GM12878 (cell line): Measurements from ENCODE around the gene OPA1. TPM values are rescaled to one million over a fixed set of nuclear protein-coding genes. Genes with fewer than 3 reads are reported as not detected.

ENCODE experiments used
- ATAC-seq: fragments of 200-7000 bp; cut with Tn5 transposase; 3 replicates; pipeline ENCODE4 v1.9.1; 2020; ENCODE audit warnings: mild to moderate bottlenecking, moderate library complexity
- BruUV-seq: library from RNA; stranded (reverse); fragments of 400-500 nt; replicated peaks from 2 replicates; lab custom pipeline; 2021; lab: Mats Ljungman, UMichigan
- CTCF ChIA-PET: fragments of 300-600 bp; sonication (Branson Sonifier 250); formaldehyde crosslinking; extraction: SDS; loops from one replicate; lab custom pipeline; 2021; ENCODE audit warnings: inconsistent platforms; lab: Yijun Ruan, JAX
- POLR2A ChIA-PET: fragments of 350-600 bp; formaldehyde crosslinking; extraction: SDS; loops from one replicate; lab custom pipeline; 2021; ENCODE audit warnings: inconsistent platforms; lab: Charles Lee
- RAD21 ChIA-PET: fragments of 300-600 bp; sonication (Branson Sonifier 250); formaldehyde crosslinking; loops from one replicate; lab custom pipeline; 2023; ENCODE audit warnings: antibody characterized with exemption; ENCODE audit not compliant: unreplicated experiment; lab: Charles Lee
- SMC1A ChIA-PET: fragments of 300-600 bp; sonication (Branson Sonifier 250); formaldehyde crosslinking; loops from one replicate; lab custom pipeline; 2023; ENCODE audit not compliant: unreplicated experiment, uncharacterized antibody; lab: Charles Lee
- DNase-seq: peaks from one replicate; pipeline ENCODE4 v3.0.0-alpha.2; 2011; ENCODE audit warnings: low read depth, low spot score
- FAIRE-seq: peaks from 3 replicates; lab custom pipeline; 2011; peaks lifted over from hg19 to GRCh38; lab: Jason Lieb, UNC
- H2AFZ ChIP-seq: 2 replicates; pipeline ENCODE4 v1.6.0; 2011; ENCODE audit warnings: low read depth, low read length, control low read depth; ENCODE audit not compliant: control insufficient read depth
- H3K27ac ChIP-seq: 2 replicates; pipeline ENCODE4 v1.5.1; 2011; ENCODE audit warnings: control low read depth; ENCODE audit not compliant: control insufficient read depth, insufficient read depth
- H3K27me3 ChIP-seq, 2 experiments: replicated peaks in 1 of 2; 2 replicates each; pipeline versions ENCODE4 v1.6.0 to v1.6.1; 2011; ENCODE audit warnings: low read length in 1 of 2; ENCODE audit not compliant: control insufficient read depth in 2 of 2, insufficient read depth in 2 of 2
- H3K36me3 ChIP-seq, 2 experiments: 2 replicates each; pipeline ENCODE4 v1.5.1; 2011; ENCODE audit warnings: low read length in 1 of 2; ENCODE audit not compliant: control insufficient read depth in 2 of 2, insufficient read depth in 2 of 2
- H3K4me1 ChIP-seq: 2 replicates; pipeline ENCODE4 v1.6.1; 2011; ENCODE audit warnings: mild to moderate bottlenecking, low read length, moderate library complexity, mixed read lengths; ENCODE audit not compliant: control insufficient read depth, insufficient read depth
- H3K4me2 ChIP-seq: 2 replicates; pipeline ENCODE4 v1.6.0; 2011; ENCODE audit warnings: control low read depth; ENCODE audit not compliant: control insufficient read depth, insufficient read depth
- H3K4me3 ChIP-seq: fragments of 200-600 bp; sonication (generic); 2 replicates; pipeline ENCODE4 v1.5.1; 2016
- H3K79me2 ChIP-seq: 2 replicates; pipeline ENCODE4 v1.6.0; 2011; ENCODE audit warnings: low read length; ENCODE audit not compliant: control insufficient read depth, insufficient read depth
- H3K9ac ChIP-seq: 2 replicates; pipeline ENCODE4 v1.8.0; 2011; ENCODE audit warnings: low read length, control low read depth, mixed read lengths; ENCODE audit not compliant: control insufficient read depth, insufficient read depth
- H3K9me3 ChIP-seq: replicated peaks from 3 replicates; pipeline ENCODE4 v1.5.1; 2011; ENCODE audit warnings: mild to moderate bottlenecking, low read length; ENCODE audit not compliant: control insufficient read depth, insufficient read depth
- H4K20me1 ChIP-seq: 2 replicates; pipeline ENCODE4 v1.6.0; 2011; ENCODE audit not compliant: control insufficient read depth, insufficient read depth
- JUNB ChIP-seq: IDR thresholded peaks from 2 replicates; pipeline ENCODE4 v1.6.1; 2016; ENCODE audit warnings: antibody characterized with exemption, mild to moderate bottlenecking
- KDM1A ChIP-seq: fragments of 200-600 bp; sonication (generic); IDR thresholded peaks from 2 replicates; pipeline ENCODE4 v1.6.1; 2016; ENCODE audit warnings: borderline replicate concordance
- PML ChIP-seq: IDR thresholded peaks from 2 replicates; pipeline ENCODE4 v1.6.1; 2012; ENCODE audit warnings: low read length, inconsistent platforms
- SMAD1 ChIP-seq: fragments of 450-650 bp; IDR thresholded peaks from 2 replicates; pipeline ENCODE4 v1.6.1; 2018; ENCODE audit warnings: mild to moderate bottlenecking, low read depth; ENCODE audit not compliant: partially characterized antibody
- SMARCA5 ChIP-seq: fragments of 450-650 bp; IDR thresholded peaks from 2 replicates; pipeline ENCODE4 v1.6.1; 2017; ENCODE audit warnings: mild to moderate bottlenecking
- SRF ChIP-seq, 2 experiments: IDR thresholded peaks; 2 replicates each; pipeline ENCODE4 v1.6.1; 2011; ENCODE audit warnings: low read depth in 2 of 2, low read length in 2 of 2, mild to moderate bottlenecking in 1 of 2, moderate library complexity in 1 of 2
- WGBS: methylation state at CpG from one replicate; pipeline ENCODE4 v1.1.6; 2016; ENCODE audit warnings: low lambda C conversion rate; ENCODE audit not compliant: insufficient replicate concordance, insufficient coverage; ENCODE audit errors: missing lambda C conversion rate; 5-methylcytosine and 5-hydroxymethylcytosine counted together
- in situ Hi-C: fragments of 300-500 bp; cut with MboI; formaldehyde crosslinking; loops from 9 replicates; pipeline ENCODE4 v1.14.3; 2018; ENCODE audit warnings: mixed read lengths
- intact Hi-C: fragments of 100-400 bp; cut with micrococcal nuclease; formaldehyde crosslinking; loops from one replicate; pipeline ENCODE4 v1.14.2; 2022; ENCODE audit not compliant: unreplicated experiment
- polyA plus RNA-seq, 11 experiments: library from polyadenylated mRNA; depleted of rRNA in 4 of 11; unstranded in 6 of 11; stranded (reverse) in 5 of 11; fragments of >200 nt; fragmentation: Nextera tagmentation in 4 of 11; fragmentation: Illumina TruSeq in 1 of 11; extraction: Ambion mirVana in 4 of 11; extraction: Trizol in 1 of 11; gene quantifications; 1 replicate in 1 of 11; 2 replicates in 10 of 11; pipeline versions ENCODE4 v1.2.1 to v1.2.3, GENCODE V29; 2011 to 2016; ENCODE audit warnings: inconsistent platforms in 2 of 11, missing spikeins in 2 of 11, low read depth in 1 of 11
- total RNA-seq, 4 experiments: library from RNA; depleted of rRNA in 3 of 4; stranded (reverse); fragments of >200 nt in 3 of 4; fragmentation: Illumina TruSeq in 1 of 4; extraction: Trizol in 1 of 4; gene quantifications; 2 replicates each; pipeline versions ENCODE4 v1.2.1 to v1.2.3, GENCODE V29; 2013 to 2021
- TF ChIP-seq, protein P1 (sequence below): fragments of 450-650 bp; formaldehyde crosslinking; IDR thresholded peaks from 2 replicates; pipeline ENCODE4 v1.5.0; 2022; ENCODE audit warnings: mild to moderate bottlenecking, missing genetic modification characterization
- TF ChIP-seq, protein P2 (sequence below): fragments of 150-350 bp; IDR thresholded peaks from 2 replicates; pipeline ENCODE4 v1.6.1; 2014; ENCODE audit warnings: mild to moderate bottlenecking, low read depth, low read length
- TF ChIP-seq, protein P3 (sequence below), 3 experiments: IDR thresholded peaks in 2 of 3; conservative IDR thresholded peaks in 1 of 3; 2 replicates each; pipeline ENCODE4 v1.5.1; 2011; ENCODE audit warnings: low read depth in 3 of 3, low read length in 3 of 3, mild to moderate bottlenecking in 3 of 3, control low read depth in 2 of 3, moderate library complexity in 2 of 3, inconsistent platforms in 1 of 3, mixed read lengths in 1 of 3; ENCODE audit not compliant: control insufficient read depth in 2 of 3, insufficient read depth in 1 of 3; ENCODE audit errors: extremely low read depth in 1 of 3

OPA1 gene
- total and polyA plus RNA-seq, 10 of the 15 experiments (the other 5 are each of a cell fraction or from before 2014, with no cell fraction given) = 14.7 to 108 (median 59.3) TPM

DNA sequence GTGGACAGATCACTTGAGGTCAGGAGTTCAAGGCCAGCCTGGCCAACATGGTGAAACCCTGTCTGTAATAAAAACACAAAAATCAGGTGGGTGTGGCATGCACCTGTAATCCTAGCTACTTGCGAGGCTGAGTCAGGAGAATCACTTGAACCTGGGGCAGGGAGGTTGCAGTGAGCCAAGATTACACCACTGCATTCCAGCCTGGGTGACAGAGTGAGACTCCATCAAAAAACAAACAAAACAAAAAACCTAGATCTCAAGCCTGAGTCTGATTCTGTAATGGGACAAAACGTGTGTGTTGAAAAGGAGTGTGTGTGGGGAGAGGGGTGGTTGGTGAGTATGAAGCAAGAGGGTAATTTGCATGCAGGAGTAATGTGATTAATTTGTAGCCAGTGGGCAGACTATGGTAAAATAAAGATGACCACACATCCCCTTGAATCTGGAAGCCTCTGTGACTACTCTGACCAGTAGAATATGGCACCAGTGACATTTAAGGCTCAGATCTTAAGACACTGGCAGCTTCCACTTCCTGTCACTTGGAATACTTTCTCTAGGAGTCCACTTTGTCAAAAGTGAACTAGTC is 18.4 kb upstream of the OPA1 start:
- Histone ChIP-seq H3K36me3 (no peaks in the 10 kb centered on the region), H3K27me3 (no peaks in the 10 kb centered on the region), H3K4me2 (no peak overlapping the region), H3K79me2 (no peaks in the 10 kb centered on the region), H3K9me3 (no peaks in the 10 kb centered on the region), H4K20me1 (no peaks in the 10 kb centered on the region), H3K4me1 (no peaks in the 10 kb centered on the region), H2AFZ (no peak overlapping the region), H3K9ac (no peak overlapping the region), H3K27ac (no peak overlapping the region), H3K4me3 (no peak overlapping the region)
- ATAC-seq = no peak
- BruUV-seq = no TSS peak
- in situ Hi-C loops = loop anchor here (5.0 to 10.0 kb wide), 4 partner anchors 112 to 1007 kb away; no protein-coding TSS in a partner anchor
- WGBS = 25% methylated on average over 2 of the region's 2 CpGs
- ChIA-PET POLR2A (no interaction called here), RAD21 (no interaction called here), SMC1A (interaction anchor here (0.8 kb wide), 1 partner anchor 758 kb away, joined by 3 read pairs; no protein-coding TSS in a partner anchor), CTCF (interaction anchor here (1.0 kb wide), 1 partner anchor 1107 kb away, joined by 3 read pairs; no protein-coding TSS in a partner anchor)
- intact Hi-C loops = loop anchor here (5.0 to 10.0 kb wide), 4 partner anchors 380 to 1107 kb away; no protein-coding TSS in a partner anchor
- FAIRE-seq = no peak
- TF ChIP-seq, protein P1, sequence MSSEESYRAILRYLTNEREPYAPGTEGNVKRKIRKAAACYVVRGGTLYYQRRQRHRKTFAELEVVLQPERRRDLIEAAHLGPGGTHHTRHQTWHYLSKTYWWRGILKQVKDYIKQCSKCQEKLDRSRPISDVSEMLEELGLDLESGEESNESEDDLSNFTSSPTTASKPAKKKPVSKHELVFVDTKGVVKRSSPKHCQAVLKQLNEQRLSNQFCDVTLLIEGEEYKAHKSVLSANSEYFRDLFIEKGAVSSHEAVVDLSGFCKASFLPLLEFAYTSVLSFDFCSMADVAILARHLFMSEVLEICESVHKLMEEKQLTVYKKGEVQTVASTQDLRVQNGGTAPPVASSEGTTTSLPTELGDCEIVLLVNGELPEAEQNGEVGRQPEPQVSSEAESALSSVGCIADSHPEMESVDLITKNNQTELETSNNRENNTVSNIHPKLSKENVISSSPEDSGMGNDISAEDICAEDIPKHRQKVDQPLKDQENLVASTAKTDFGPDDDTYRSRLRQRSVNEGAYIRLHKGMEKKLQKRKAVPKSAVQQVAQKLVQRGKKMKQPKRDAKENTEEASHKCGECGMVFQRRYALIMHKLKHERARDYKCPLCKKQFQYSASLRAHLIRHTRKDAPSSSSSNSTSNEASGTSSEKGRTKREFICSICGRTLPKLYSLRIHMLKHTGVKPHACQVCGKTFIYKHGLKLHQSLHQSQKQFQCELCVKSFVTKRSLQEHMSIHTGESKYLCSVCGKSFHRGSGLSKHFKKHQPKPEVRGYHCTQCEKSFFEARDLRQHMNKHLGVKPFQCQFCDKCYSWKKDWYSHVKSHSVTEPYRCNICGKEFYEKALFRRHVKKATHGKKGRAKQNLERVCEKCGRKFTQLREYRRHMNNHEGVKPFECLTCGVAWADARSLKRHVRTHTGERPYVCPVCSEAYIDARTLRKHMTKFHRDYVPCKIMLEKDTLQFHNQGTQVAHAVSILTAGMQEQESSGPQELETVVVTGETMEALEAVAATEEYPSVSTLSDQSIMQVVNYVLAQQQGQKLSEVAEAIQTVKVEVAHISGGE = no peak
- no peak for TF ChIP-seq SRF (IDR thresholded peaks at IDR 0.05; ENCODE audit: low read depth in 2 of 2, low read length in 2 of 2)
- TF ChIP-seq SMARCA5 = no peak
- TF ChIP-seq KDM1A = no peak
- no peak for TF ChIP-seq JUNB
- TF ChIP-seq PML = no peak
- TF ChIP-seq, protein P2, sequence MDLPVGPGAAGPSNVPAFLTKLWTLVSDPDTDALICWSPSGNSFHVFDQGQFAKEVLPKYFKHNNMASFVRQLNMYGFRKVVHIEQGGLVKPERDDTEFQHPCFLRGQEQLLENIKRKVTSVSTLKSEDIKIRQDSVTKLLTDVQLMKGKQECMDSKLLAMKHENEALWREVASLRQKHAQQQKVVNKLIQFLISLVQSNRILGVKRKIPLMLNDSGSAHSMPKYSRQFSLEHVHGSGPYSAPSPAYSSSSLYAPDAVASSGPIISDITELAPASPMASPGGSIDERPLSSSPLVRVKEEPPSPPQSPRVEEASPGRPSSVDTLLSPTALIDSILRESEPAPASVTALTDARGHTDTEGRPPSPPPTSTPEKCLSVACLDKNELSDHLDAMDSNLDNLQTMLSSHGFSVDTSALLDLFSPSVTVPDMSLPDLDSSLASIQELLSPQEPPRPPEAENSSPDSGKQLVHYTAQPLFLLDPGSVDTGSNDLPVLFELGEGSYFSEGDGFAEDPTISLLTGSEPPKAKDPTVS = no peak
- no peak for TF ChIP-seq SMAD1
- TF ChIP-seq, protein P3, sequence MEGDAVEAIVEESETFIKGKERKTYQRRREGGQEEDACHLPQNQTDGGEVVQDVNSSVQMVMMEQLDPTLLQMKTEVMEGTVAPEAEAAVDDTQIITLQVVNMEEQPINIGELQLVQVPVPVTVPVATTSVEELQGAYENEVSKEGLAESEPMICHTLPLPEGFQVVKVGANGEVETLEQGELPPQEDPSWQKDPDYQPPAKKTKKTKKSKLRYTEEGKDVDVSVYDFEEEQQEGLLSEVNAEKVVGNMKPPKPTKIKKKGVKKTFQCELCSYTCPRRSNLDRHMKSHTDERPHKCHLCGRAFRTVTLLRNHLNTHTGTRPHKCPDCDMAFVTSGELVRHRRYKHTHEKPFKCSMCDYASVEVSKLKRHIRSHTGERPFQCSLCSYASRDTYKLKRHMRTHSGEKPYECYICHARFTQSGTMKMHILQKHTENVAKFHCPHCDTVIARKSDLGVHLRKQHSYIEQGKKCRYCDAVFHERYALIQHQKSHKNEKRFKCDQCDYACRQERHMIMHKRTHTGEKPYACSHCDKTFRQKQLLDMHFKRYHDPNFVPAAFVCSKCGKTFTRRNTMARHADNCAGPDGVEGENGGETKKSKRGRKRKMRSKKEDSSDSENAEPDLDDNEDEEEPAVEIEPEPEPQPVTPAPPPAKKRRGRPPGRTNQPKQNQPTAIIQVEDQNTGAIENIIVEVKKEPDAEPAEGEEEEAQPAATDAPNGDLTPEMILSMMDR (IDR thresholded peaks at IDR 0.05 in 2 of 3, conservative IDR thresholded peaks at IDR 0.05 in 1 of 3; ENCODE audit: control insufficient read depth in 2 of 3, extremely low read depth in 1 of 3, insufficient read depth in 1 of 3, low read depth in 3 of 3, low read length in 3 of 3) = no peak
- no peak for DNase-seq
